Measurements from ENCODE around the gene SLU7. TPM values are rescaled to one million over a fixed set of nuclear protein-coding genes. Genes with fewer than 3 reads are reported as not detected.

SLU7 gene
- total and polyA plus RNA-seq, 9 of the 15 experiments (the other 6 are each of a cell fraction or from before 2014, with no cell fraction given): 42.1 to 65.7 (median 54.8) TPM

DNA sequence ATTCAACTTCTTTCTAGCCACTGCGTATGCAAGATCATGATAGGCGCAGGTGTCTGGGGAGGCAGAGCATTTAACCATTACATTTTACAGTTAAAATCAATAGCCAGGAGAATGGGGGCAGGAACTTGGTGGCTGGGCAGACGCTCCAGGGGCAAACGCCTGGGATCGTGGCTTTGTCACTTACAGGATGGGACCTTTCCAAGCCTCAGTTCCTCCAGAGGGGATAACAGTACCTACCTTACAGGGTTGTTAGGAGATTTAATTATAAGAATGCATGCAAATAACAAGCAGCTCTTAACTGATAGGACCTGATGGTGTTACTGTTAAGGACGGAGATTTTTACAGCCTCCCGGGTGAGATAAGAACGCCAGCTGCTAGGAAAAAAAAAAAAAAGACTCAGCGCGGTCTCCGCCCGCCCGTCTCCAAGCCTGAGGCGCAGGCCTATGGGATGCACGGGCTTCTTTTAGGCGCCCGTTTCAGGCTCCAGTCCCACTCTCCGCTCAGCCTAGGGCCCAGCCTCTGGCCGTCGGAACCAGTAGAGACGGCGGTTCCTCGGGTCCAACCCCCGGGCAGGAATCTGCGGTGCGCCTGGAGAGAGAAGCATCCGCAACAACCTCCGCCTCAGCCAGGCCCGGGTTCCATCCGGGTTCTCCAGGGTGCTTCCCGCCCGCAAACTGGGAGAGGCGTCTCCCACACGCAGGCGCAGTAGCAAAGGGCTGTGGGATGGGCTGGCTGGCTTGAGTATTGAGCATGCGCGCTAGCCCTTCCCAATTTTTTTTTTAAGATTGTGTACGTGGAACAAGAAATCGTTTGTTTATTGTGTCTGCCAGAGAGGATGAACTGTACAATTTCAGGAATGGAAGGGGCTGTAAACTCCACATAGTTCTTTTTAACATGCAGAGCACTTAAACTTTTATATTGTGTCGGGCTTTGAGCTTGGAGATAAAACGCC, 19.2 kb downstream of the SLU7 start, which contains the start of gene FAM200C (continued):
- TF ChIP-seq ZBTB40 (IDR thresholded peaks at IDR 0.05) (0 out of 2 replicates have a peak, but pooled peaks have one; percentile 11), ZBTB40 (CRISPR knock-in tag; IDR thresholded peaks at IDR 0.05) (no peak), KAT7 (CRISPR knock-in tag; IDR thresholded peaks at IDR 0.05; ENCODE audit: borderline replicate concordance) (peak; percentile 75; the same call in 1 of the 2 replicates), TSHZ1 (CRISPR knock-in tag; IDR thresholded peaks at IDR 0.05) (no peak), ZNF384 (IDR thresholded peaks at IDR 0.05; ENCODE audit: low read depth, low read length) (peak; percentile 94), KDM1A (IDR thresholded peaks at IDR 0.05) (peak in 1 of 2 experiments; percentile 35; a peak in 1 of 4 replicates), LCOR (CRISPR knock-in tag; IDR thresholded peaks at IDR 0.05) (peak; percentile 57), PML (IDR thresholded peaks at IDR 0.05; ENCODE audit: low read length) (peak; percentile 83; the same call in 1 of the 2 replicates), HCFC1 (IDR thresholded peaks at IDR 0.05; ENCODE audit: low read depth, low read length) (0 out of 2 replicates have a peak, but pooled peaks have one; percentile 23), RFX5 (IDR thresholded peaks at IDR 0.05; ENCODE audit: low read depth, low read length) (no peak), ZNF146 (CRISPR knock-in tag; IDR thresholded peaks at IDR 0.05; ENCODE audit: unreplicated experiment) (no peak), E2F6 (IDR thresholded peaks at IDR 0.05; ENCODE audit: borderline replicate concordance in 1 of 2, extremely low read depth in 1 of 2, insufficient read depth in 1 of 2, insufficient read length in 1 of 2, low read depth in 1 of 2, low read length in 1 of 2, poor library complexity in 1 of 2, severe bottlenecking in 1 of 2) (peak; percentile 74 to 84)
